HG03460 (cell line): Measurements from ENCODE around the gene NEK8.
A peak's percentile ranks its signal among the peaks of the same experiment; 100 is the strongest.

ENCODE experiments used
- ATAC-seq: cut with Tn5 transposase; IDR thresholded peaks from one replicate; pipeline ENCODE4 v1.9.1; 2021; ENCODE audit not compliant: unreplicated experiment

NEK8 gene

GRCh38 chr17:28744104-28744971, 15.8 kb downstream of the NEK8 start:
- ATAC-seq, result peak; percentile 18

DNA sequence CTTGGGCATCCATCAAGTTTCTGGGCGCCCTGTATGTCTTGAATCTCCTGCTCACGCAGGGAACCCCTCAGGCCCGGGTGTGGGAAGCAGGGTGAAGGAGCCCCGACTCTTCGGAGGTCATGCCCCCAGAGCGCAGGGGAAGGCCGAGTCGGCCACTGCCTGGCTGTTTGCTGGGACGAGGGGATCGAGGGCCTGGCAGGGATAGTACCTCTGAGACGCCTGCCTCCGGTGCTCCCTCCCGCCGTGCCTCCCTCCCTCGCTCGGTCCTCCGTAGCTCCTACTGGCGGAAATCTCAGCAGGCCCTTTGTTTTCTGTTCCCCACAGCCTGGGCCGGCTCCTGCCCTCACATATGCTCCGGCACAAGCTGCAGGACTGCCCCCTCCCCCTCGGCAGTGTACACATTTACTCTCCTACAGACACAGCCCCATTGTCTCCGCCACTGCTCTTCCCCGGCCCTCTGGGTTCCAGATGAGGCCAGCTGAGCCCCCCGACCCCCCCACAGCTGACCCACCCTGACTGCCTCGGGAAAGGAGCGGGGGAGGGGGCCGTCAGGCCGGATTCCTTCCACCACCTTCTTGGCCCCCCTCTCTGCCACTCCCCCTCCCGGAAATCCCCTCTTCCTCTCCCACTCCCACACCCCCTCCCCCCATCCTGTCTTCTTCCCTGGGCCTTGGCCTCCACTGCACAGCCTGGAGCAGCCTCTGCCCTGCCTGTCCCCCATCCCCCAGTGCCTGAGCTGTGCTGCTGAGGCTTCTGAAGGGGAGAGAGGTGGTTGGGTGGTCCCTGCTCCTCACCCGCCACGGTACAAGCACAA, 16.6 kb downstream of the NEK8 start:
- no peak for ATAC-seq

DNA sequence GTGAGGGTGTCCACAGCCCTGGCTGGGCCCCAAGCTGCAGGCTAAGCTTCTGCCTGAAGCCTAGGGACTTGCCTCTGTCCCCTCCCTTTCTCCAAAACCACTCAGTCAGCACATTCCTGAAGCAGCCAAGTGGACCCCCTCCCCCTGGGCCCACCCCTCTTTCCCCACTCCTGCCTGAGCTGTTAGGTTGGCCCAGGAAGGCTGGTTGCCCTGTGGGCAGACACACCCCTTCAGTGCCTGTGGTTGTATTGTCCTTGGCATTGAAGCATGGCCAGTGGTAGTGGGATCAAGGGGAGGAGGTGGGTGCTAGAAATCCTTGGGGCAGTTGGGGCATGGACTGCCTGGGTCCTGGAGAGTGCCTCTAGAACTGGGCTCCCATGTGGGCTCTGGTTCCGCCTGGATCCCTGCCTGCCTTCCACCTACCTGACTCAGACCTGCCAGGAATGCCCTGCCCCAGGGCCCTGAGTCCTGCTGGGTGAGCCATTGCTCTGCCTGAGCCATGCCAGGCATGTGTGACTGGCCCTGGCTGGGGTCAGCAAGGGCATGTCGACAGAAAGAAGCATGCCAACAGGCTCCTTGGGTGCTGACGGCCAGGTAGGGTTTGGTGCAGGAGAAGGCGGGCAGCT, 17.3 kb downstream of the NEK8 start:
- ATAC-seq, result no peak

DNA sequence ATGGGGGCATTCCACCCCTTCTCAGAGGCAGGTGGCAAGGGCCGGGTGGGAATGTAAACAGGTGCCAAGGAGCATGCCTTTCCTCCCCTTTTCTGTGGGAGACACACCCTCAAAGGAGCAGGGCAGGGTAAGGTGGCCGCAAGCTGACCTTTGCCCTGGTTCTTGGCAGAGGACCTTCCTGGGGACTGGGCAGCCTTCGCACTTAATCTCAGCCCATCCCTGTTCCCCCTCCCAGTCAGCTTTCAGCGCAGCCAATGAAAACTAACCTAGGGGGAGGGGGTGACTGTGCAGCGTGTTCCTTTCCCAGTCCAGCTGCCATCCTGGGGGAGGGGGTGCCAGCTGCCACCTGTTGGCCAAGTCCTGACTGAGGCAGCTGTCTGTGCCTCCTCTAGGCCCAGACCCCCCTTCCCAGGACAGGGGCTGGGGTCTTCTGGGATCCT, 18.0 kb downstream of the NEK8 start:
- no peak for ATAC-seq

DNA sequence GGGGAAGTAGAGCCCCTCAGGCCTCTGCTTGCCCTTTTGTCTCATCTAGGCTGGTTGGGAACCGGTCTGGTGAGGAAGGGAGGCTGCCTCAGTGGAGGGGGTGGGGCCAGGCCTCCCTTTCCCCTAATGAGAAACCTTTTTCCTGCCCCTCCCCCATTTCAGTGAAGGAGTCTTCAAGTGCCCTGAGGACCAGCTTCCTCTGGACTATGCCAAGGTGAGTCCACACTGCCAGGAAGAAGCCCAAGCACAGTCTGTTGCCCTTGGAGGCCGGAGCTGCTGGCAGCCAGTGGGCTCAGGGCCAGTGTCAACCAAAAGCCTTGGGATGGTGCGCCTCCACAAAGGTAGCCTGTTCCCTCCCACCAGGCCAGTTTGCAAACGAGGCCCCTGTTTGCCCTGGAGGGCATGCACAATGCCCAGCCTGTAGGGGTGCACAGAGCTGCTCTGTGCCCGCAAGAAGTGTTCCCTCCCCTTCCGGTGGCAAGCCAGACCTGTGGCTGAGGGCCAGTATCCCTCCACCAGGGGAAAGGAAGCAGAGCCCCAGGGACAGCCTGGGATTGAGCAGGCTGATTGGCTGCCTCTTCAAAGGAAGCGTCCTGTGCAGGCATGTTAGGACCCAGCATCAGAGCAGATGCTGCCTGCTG, 18.6 kb downstream of the NEK8 start:
- no peak for ATAC-seq

DNA sequence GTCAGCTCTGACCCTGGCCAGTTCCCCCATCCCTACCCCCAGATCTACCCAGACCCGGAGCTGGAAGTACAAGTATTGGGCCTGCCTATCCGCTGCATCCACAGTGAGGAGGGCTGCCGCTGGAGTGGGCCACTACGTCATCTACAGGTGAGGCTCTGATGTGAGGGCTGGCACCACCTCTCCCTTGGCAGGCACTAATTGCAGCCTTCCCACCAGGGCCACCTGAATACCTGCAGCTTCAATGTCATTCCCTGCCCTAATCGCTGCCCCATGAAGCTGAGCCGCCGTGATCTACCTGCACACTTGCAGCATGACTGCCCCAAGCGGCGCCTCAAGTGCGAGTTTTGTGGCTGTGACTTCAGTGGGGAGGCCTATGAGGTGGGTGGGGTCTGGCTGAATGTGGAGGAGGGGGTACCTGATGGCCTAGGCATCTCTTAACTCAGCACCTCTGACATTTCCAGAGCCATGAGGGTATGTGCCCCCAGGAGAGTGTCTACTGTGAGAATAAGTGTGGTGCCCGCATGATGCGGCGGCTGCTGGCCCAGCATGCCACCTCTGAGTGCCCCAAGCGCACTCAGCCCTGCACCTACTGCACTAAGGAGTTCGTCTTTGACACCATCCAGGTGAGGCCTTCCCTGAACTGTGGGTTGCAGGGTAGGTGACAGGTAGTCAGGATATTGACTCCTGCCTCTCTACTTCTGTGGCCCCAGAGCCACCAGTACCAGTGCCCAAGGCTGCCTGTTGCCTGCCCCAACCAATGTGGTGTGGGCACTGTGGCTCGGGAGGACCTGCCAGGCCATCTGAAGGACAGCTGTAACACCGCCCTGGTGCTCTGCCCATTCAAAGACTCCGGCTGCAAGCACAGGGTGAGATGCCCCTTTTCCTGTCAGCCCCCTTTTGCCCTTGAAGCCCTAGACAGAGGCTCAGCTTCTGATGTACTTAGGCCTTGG, 19.5 kb downstream of the NEK8 start:
- ATAC-seq, result no peak

DNA sequence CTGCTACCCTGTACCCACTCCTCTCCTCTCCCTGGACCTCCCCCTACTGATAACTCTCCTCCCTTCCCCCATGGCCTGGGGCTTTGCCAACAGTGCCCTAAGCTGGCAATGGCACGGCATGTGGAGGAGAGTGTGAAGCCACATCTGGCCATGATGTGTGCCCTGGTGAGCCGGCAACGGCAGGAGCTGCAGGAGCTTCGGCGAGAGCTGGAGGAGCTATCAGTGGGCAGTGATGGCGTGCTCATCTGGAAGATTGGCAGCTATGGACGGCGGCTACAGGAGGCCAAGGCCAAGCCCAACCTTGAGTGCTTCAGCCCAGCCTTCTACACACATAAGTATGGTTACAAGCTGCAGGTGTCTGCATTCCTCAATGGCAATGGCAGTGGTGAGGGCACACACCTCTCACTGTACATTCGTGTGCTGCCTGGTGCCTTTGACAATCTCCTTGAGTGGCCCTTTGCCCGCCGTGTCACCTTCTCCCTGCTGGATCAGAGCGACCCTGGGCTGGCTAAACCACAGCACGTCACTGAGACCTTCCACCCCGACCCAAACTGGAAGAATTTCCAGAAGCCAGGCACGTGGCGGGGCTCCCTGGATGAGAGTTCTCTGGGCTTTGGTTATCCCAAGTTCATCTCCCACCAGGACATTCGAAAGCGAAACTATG, 20.4 kb downstream of the NEK8 start:
- ATAC-seq, result no peak

GRCh38 chr17:28749516-28750177, 21.1 kb downstream of the NEK8 start:
- no peak for ATAC-seq

GRCh38 chr17:28750178-28751047, 21.8 kb downstream of the NEK8 start:
- no peak for ATAC-seq

DNA sequence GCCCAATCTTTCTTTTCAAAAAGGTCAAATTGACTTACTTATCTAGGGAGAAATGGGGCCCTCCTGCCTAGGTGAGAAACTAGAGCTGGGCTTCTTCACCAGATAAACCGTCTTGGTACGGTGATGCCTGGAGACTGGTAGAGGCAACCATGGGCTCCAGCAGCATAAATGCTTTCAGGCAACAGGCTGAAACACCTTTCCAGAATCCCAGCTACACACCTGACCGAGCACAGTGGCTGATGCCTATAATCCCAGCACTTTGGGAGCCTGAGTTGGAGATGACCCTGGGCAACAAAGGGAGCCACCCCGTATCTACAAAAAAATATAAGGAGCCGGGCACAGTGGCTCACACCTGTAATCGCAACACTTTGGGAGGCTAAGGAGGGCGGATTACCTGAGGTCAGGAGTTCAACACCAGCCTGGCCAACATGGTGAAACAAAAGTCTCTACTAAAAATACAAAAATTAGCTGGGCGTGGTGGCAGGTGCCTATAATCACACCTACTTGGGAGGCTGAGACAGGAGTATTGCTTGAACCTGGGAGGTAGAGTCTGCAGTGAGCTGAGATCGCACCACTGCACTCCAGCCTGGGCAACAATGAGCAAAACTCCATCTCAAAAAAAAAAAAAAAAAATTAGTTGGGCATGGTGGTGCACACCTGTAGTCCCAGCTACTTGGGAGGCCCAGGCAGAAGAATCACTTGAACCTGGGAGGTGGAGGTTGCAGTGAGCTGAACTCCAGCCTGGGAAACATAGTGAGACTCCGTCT, 23.2 kb downstream of the NEK8 start:
- ATAC-seq, result no peak

DNA sequence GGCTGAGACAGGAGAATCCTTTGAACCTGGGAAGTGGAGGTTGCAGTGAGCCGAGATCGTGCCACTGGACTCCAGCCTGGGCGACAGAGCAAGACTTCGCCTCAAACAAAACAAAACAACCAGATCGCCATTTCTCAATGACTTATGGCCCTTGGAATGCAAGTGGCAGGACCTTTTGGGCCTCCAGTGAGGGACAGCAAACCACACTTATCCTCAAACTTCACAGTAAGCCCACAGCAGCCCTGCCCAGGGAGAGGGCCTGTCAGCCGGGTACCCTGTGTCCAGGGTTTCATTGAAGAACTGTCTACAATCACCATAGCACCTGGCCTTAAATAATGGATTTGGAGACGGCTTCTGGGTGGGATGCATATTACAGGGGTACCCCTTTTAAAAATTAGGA, 26.9 kb downstream of the NEK8 start:
- ATAC-seq, result no peak

GRCh38 chr17:28756049-28756804, 27.6 kb downstream of the NEK8 start:
- ATAC-seq, result no peak

- ATAC-seq, result no peak
These were observed 30.0 kb downstream of the NEK8 start for GRCh38 chr17:28758411-28759121.

DNA sequence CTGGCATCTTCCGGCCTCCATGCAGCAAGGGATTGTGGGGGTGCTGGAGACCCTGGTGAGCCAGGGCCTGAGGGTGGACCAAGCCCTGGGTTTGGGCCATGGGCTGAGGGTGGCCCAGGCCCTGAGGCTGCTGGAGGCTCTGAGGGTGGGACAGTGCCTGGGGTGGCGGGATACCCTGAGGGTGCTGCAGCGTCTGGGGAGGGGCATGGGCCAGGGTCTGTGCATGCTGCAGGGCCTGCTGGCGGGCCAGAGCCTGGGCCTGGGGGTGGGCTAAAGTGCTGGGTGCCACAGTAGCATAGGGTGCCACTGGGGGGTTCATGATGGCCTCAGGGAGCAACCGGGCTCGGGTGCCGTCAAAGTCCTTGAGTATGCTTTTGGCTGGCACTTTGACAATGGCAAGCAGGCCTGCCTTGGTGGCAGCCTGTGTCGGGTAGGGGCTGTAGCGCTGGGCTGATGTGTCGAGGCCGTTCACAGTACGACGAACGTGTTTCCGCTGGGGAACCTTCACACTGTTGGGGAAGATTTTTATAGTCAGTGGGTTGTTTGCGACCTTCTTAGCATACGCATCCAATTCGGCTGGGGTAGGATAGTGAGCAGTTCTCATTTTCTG, 30.8 kb downstream of the NEK8 start:
- no peak for ATAC-seq
